Fibroblast of lung (primary cell): ENCODE data around the gene SPDYE6. TPM values are rescaled to one million over a fixed set of nuclear protein-coding genes. Genes with fewer than 3 reads are reported as not detected.

Experiments
- DNase-seq, 2 donors: peaks; one replicate each; pipeline versions ENCODE4 v3.0.0 to v3.0.0-alpha.2; 2010; ENCODE audit warnings: low read depth in 2 of 2
- H2AFZ ChIP-seq: 2 replicates; pipeline ENCODE4 v1.5.1; 2012; ENCODE audit warnings: low read length, control low read depth, inconsistent platforms
- H3K27ac ChIP-seq: 2 replicates; pipeline ENCODE4 v1.5.1; 2011; ENCODE audit warnings: low read length, control low read depth; ENCODE audit not compliant: insufficient read depth
- H3K27me3 ChIP-seq: 2 replicates; pipeline ENCODE4 v1.5.1; 2011; ENCODE audit warnings: mild to moderate bottlenecking, low read length; ENCODE audit not compliant: control insufficient read depth, insufficient read depth
- H3K36me3 ChIP-seq: 2 replicates; pipeline ENCODE4 v1.5.1; 2011; ENCODE audit warnings: low read length; ENCODE audit not compliant: control insufficient read depth, insufficient read depth
- H3K4me1 ChIP-seq: 2 replicates; pipeline ENCODE4 v1.5.1; 2011; ENCODE audit warnings: low read length; ENCODE audit not compliant: control insufficient read depth, insufficient read depth; ENCODE audit errors: extremely low read depth
- H3K4me2 ChIP-seq: 2 replicates; pipeline ENCODE4 v1.5.1; 2011; ENCODE audit warnings: low read length, control low read depth; ENCODE audit not compliant: insufficient read depth; ENCODE audit errors: extremely low read depth
- H3K4me3 ChIP-seq, 4 experiments: fragments of 200-600 bp in 1 of 4; sonication (generic) in 1 of 4; replicated peaks in 1 of 4; 2 replicates each; pipeline ENCODE4 v1.5.1; 2011 to 2016; ENCODE audit warnings: low read length in 4 of 4, low read depth in 3 of 4, mild to moderate bottlenecking in 3 of 4, control low read depth in 2 of 4, inconsistent platforms in 1 of 4, mixed read lengths in 1 of 4; ENCODE audit not compliant: insufficient read depth in 1 of 4; ENCODE audit errors: control extremely low read depth in 1 of 4
- H3K79me2 ChIP-seq: 2 replicates; pipeline ENCODE4 v1.5.1; 2012; ENCODE audit warnings: mild to moderate bottlenecking, low read length, inconsistent platforms; ENCODE audit not compliant: control insufficient read depth, insufficient read depth
- H3K9ac ChIP-seq: 2 replicates; pipeline ENCODE4 v1.5.1; 2011; ENCODE audit warnings: mild to moderate bottlenecking, low read length, control low read depth; ENCODE audit not compliant: insufficient read depth
- H3K9me3 ChIP-seq: 2 replicates; pipeline ENCODE4 v1.5.1; 2012; ENCODE audit warnings: low read depth, low read length; ENCODE audit not compliant: control insufficient read depth, insufficient read depth
- H4K20me1 ChIP-seq: 2 replicates; pipeline ENCODE4 v1.5.1; 2011; ENCODE audit warnings: low read length; ENCODE audit not compliant: control insufficient read depth, insufficient read depth; ENCODE audit errors: extremely low read depth
- EZH2 ChIP-seq: IDR thresholded peaks from 2 replicates; pipeline ENCODE4 v1.5.1; 2012; ENCODE audit warnings: low read length, control low read depth, mild to moderate bottlenecking; ENCODE audit errors: missing control alignments
- polyA plus RNA-seq, 2 donors: library from polyadenylated mRNA; depleted of rRNA in 1 of 2; stranded (reverse) in 1 of 2; unstranded in 1 of 2; fragments of >200 nt; gene quantifications; 2 replicates each; pipeline ENCODE4 v1.2.1, GENCODE V29; 2011 to 2012; ENCODE audit warnings: missing spikeins in 1 of 2
- total RNA-seq: library from RNA; depleted of rRNA; stranded (reverse); fragments of >200 nt; gene quantifications from 2 replicates; pipeline ENCODE4 v1.2.1, GENCODE V29; 2014
- TF ChIP-seq, protein P1 (sequence below), 2 donors: IDR thresholded peaks in 1 of 2; conservative IDR thresholded peaks in 1 of 2; 1 replicate in 1 of 2; 2 replicates in 1 of 2; pipeline ENCODE4 v1.5.1; 2011 to 2012; ENCODE audit warnings: low read length in 2 of 2, control low read depth in 1 of 2, inconsistent platforms in 1 of 2, low read depth in 1 of 2, mild to moderate bottlenecking in 1 of 2

SPDYE6 gene
- total and polyA plus RNA-seq, 2 donors (not counting 1 experiment from before 2014, with no cell fraction given), result not detected

DNA sequence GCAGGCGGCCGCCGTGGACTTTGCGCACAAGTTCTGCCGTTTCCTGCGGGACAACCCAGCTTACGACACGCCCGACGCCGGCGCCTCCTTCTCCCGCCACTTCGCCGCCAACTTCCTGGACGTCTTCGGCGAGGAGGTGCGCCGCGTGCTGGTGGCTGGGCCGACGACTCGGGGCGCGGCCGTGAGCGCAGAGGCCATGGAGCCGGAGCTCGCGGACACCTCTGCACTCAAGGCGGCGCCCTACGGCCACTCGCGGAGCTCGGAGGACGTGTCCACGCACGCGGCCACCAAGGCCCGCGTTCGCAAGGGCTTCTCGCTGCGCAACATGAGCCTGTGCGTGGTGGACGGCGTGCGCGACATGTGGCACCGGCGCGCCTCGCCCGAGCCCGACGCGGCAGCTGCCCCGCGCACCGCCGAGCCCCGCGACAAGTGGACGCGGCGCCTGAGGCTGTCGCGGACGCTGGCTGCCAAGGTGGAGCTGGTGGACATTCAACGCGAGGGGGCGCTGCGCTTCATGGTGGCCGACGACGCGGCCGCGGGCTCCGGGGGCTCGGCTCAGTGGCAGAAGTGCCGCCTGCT, 55.5 kb downstream of the SPDYE6 start:
- Histone ChIP-seq H3K27me3 (no peaks in the 10 kb centered on the region), H3K79me2 (no peaks in the 10 kb centered on the region), H3K4me2 (no peak overlapping the region), H2AFZ (no peak overlapping the region), H3K4me3 (no peak overlapping the region), H4K20me1 (no peaks in the 10 kb centered on the region), H3K27ac (no peak overlapping the region), H3K4me1 (no peaks in the 10 kb centered on the region), H3K36me3 (no peaks in the 10 kb centered on the region), H3K9ac (no peak overlapping the region), H3K9me3 (no peaks in the 10 kb centered on the region)
- no peak for TF ChIP-seq EZH2
- TF ChIP-seq, protein P1, sequence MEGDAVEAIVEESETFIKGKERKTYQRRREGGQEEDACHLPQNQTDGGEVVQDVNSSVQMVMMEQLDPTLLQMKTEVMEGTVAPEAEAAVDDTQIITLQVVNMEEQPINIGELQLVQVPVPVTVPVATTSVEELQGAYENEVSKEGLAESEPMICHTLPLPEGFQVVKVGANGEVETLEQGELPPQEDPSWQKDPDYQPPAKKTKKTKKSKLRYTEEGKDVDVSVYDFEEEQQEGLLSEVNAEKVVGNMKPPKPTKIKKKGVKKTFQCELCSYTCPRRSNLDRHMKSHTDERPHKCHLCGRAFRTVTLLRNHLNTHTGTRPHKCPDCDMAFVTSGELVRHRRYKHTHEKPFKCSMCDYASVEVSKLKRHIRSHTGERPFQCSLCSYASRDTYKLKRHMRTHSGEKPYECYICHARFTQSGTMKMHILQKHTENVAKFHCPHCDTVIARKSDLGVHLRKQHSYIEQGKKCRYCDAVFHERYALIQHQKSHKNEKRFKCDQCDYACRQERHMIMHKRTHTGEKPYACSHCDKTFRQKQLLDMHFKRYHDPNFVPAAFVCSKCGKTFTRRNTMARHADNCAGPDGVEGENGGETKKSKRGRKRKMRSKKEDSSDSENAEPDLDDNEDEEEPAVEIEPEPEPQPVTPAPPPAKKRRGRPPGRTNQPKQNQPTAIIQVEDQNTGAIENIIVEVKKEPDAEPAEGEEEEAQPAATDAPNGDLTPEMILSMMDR (conservative IDR thresholded peaks at IDR 0.05 in 1 of 2, IDR thresholded peaks at IDR 0.05 in 1 of 2; ENCODE audit: low read depth in 1 of 2, low read length in 2 of 2), result peak in 1 of 2 donors; percentile 13
- no peak for DNase-seq

DNA sequence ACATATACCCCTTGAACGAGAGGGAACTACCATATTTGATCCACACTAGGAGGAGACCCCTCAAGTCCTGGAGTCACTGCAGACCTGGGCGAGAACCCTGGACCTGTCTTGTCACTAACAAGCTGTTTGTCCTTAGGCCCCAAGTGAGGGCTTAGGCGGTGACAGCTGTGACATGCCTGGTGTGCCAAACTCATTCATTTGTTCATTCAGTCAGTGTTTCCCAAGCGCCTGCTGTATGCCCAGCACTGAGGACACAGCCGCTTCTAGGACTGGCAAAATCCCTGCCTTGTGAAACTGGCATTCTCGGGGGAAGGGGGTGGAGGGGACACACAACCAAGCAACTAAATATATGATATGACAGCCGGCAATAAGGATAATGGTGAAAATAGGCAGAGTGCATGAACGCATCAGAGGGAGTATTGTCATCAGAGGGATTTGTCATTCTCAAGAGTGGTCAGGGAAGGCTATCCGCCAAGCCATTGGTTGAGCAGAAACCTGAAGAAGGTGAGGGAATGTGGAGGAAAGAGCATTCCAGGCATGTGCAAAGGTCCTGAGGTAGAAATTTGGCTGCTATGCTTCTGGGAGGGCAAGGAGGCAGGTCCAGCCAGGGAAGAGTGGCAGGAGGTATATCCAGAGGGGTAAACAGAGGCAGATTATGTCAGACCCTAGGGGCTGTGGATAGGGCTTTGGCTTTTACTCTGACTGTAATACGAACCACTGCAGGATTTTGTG, 58.6 kb downstream of the SPDYE6 start:
- Histone ChIP-seq H2AFZ (no peak overlapping the region), H3K27me3 (peaks cover 1% of the 10 kb centered on the region), H3K9me3 (no peaks in the 10 kb centered on the region), H3K79me2 (no peaks in the 10 kb centered on the region), H4K20me1 (no peaks in the 10 kb centered on the region), H3K27ac (no peak overlapping the region), H3K4me3 (no peak overlapping the region), H3K4me2 (no peak overlapping the region), H3K36me3 (no peaks in the 10 kb centered on the region), H3K9ac (no peak overlapping the region), H3K4me1 (no peaks in the 10 kb centered on the region)
- no peak for TF ChIP-seq EZH2
- TF ChIP-seq, protein P1 (conservative IDR thresholded peaks at IDR 0.05 in 1 of 2, IDR thresholded peaks at IDR 0.05 in 1 of 2; ENCODE audit: low read depth in 1 of 2, low read length in 2 of 2), result no peak
- DNase-seq, result no peak

DNA sequence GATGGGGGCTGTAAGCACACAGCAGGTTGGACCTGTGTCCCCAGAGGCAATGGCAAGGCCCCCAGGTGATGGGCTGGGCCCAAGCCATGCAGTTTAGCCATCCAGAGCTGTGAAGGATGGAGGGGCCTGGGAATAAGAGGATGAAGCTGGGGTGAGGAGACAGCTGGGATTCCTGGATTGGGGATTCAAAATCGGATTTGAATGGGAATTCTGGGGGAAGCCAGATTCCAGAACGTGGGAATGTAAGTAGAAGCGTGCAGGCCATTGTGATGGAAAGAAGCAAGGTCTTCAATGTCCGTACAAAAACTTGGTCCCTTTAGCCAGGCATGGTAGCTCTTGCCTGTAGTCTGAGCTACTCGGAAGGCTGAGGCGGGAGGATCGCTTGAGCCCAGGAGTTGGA, 59.7 kb downstream of the SPDYE6 start:
- TF ChIP-seq, protein P1 (conservative IDR thresholded peaks at IDR 0.05 in 1 of 2, IDR thresholded peaks at IDR 0.05 in 1 of 2; ENCODE audit: low read depth in 1 of 2, low read length in 2 of 2), result no peak
- no peak for TF ChIP-seq EZH2
- H2AFZ ChIP-seq, result no peak overlapping the region
- DNase-seq, result no peak
- no peaks in the 10 kb centered on the region for H3K9me3 ChIP-seq
- no peaks in the 10 kb centered on the region for H4K20me1 ChIP-seq
- no peak overlapping the region for H3K9ac ChIP-seq
- H3K4me1 ChIP-seq, result no peaks in the 10 kb centered on the region
- no peaks in the 10 kb centered on the region for H3K36me3 ChIP-seq
- H3K27ac ChIP-seq, result no peak overlapping the region
- H3K79me2 ChIP-seq, result no peaks in the 10 kb centered on the region
- peaks cover 6% of the 10 kb centered on the region for H3K27me3 ChIP-seq
- no peak overlapping the region for H3K4me3 ChIP-seq
- no peak overlapping the region for H3K4me2 ChIP-seq
